GM12878 (cell line): Measurements from ENCODE around the gene KRT25. TPM values are rescaled to one million over a fixed set of nuclear protein-coding genes. Genes with fewer than 3 reads are reported as not detected.

Source experiments
- ATAC-seq: fragments of 200-7000 bp; cut with Tn5 transposase; 3 replicates; pipeline ENCODE4 v1.9.1; 2020; ENCODE audit warnings: mild to moderate bottlenecking, moderate library complexity
- BruUV-seq: library from RNA; stranded (reverse); fragments of 400-500 nt; replicated peaks from 2 replicates; lab custom pipeline; 2021; lab: Mats Ljungman, UMichigan
- CTCF ChIA-PET: fragments of 300-600 bp; sonication (Branson Sonifier 250); formaldehyde crosslinking; extraction: SDS; loops from one replicate; lab custom pipeline; 2021; ENCODE audit warnings: inconsistent platforms; lab: Yijun Ruan, JAX
- POLR2A ChIA-PET: fragments of 350-600 bp; formaldehyde crosslinking; extraction: SDS; loops from one replicate; lab custom pipeline; 2021; ENCODE audit warnings: inconsistent platforms; lab: Charles Lee
- RAD21 ChIA-PET: fragments of 300-600 bp; sonication (Branson Sonifier 250); formaldehyde crosslinking; loops from one replicate; lab custom pipeline; 2023; ENCODE audit warnings: antibody characterized with exemption; ENCODE audit not compliant: unreplicated experiment; lab: Charles Lee
- SMC1A ChIA-PET: fragments of 300-600 bp; sonication (Branson Sonifier 250); formaldehyde crosslinking; loops from one replicate; lab custom pipeline; 2023; ENCODE audit not compliant: unreplicated experiment, uncharacterized antibody; lab: Charles Lee
- DNase-seq: peaks from one replicate; pipeline ENCODE4 v3.0.0-alpha.2; 2011; ENCODE audit warnings: low read depth, low spot score
- FAIRE-seq: peaks from 3 replicates; lab custom pipeline; 2011; peaks lifted over from hg19 to GRCh38; lab: Jason Lieb, UNC
- H2AFZ ChIP-seq: 2 replicates; pipeline ENCODE4 v1.6.0; 2011; ENCODE audit warnings: low read depth, low read length, control low read depth; ENCODE audit not compliant: control insufficient read depth
- H3K27ac ChIP-seq: 2 replicates; pipeline ENCODE4 v1.5.1; 2011; ENCODE audit warnings: control low read depth; ENCODE audit not compliant: control insufficient read depth, insufficient read depth
- H3K27me3 ChIP-seq, 2 experiments: replicated peaks in 1 of 2; 2 replicates each; pipeline versions ENCODE4 v1.6.0 to v1.6.1; 2011; ENCODE audit warnings: low read length in 1 of 2; ENCODE audit not compliant: control insufficient read depth in 2 of 2, insufficient read depth in 2 of 2
- H3K36me3 ChIP-seq, 2 experiments: 2 replicates each; pipeline ENCODE4 v1.5.1; 2011; ENCODE audit warnings: low read length in 1 of 2; ENCODE audit not compliant: control insufficient read depth in 2 of 2, insufficient read depth in 2 of 2
- H3K4me1 ChIP-seq: 2 replicates; pipeline ENCODE4 v1.6.1; 2011; ENCODE audit warnings: mild to moderate bottlenecking, low read length, moderate library complexity, mixed read lengths; ENCODE audit not compliant: control insufficient read depth, insufficient read depth
- H3K4me2 ChIP-seq: 2 replicates; pipeline ENCODE4 v1.6.0; 2011; ENCODE audit warnings: control low read depth; ENCODE audit not compliant: control insufficient read depth, insufficient read depth
- H3K4me3 ChIP-seq: fragments of 200-600 bp; sonication (generic); 2 replicates; pipeline ENCODE4 v1.5.1; 2016
- H3K79me2 ChIP-seq: 2 replicates; pipeline ENCODE4 v1.6.0; 2011; ENCODE audit warnings: low read length; ENCODE audit not compliant: control insufficient read depth, insufficient read depth
- H3K9ac ChIP-seq: 2 replicates; pipeline ENCODE4 v1.8.0; 2011; ENCODE audit warnings: low read length, control low read depth, mixed read lengths; ENCODE audit not compliant: control insufficient read depth, insufficient read depth
- H3K9me3 ChIP-seq: replicated peaks from 3 replicates; pipeline ENCODE4 v1.5.1; 2011; ENCODE audit warnings: mild to moderate bottlenecking, low read length; ENCODE audit not compliant: control insufficient read depth, insufficient read depth
- H4K20me1 ChIP-seq: 2 replicates; pipeline ENCODE4 v1.6.0; 2011; ENCODE audit not compliant: control insufficient read depth, insufficient read depth
- CBX3 ChIP-seq: fragments of 200-600 bp; sonication (generic); IDR thresholded peaks from 2 replicates; pipeline ENCODE4 v1.6.1; 2016; ENCODE audit warnings: low read depth, borderline replicate concordance
- CREM ChIP-seq: IDR thresholded peaks from 2 replicates; pipeline ENCODE4 v1.6.1; 2014; ENCODE audit warnings: antibody characterized with exemption, low read depth
- GATAD2B ChIP-seq: fragments of 450-650 bp; conservative IDR thresholded peaks from 2 replicates; pipeline ENCODE4 v1.6.1; 2017; ENCODE audit warnings: low read depth, mild to moderate bottlenecking, moderate library complexity
- KAT2A ChIP-seq: conservative IDR thresholded peaks from 2 replicates; pipeline ENCODE4 v1.6.1; 2011; ENCODE audit warnings: low read depth, low read length; ENCODE audit not compliant: control insufficient read depth
- KLF5 ChIP-seq: fragments of 450-650 bp; IDR thresholded peaks from 2 replicates; pipeline ENCODE4 v1.6.1; 2014; ENCODE audit warnings: mild to moderate bottlenecking; ENCODE audit not compliant: partially characterized antibody
- MYB ChIP-seq: fragments of 150-350 bp; IDR thresholded peaks from 2 replicates; pipeline ENCODE4 v1.6.1; 2014; ENCODE audit warnings: mild to moderate bottlenecking, low read depth, low read length, borderline replicate concordance
- NBN ChIP-seq: fragments of 450-650 bp; IDR thresholded peaks from 2 replicates; pipeline ENCODE4 v1.6.1; 2016
- NFIC ChIP-seq: IDR thresholded peaks from 2 replicates; pipeline ENCODE4 v1.6.1; 2012; ENCODE audit warnings: low read depth, mild to moderate bottlenecking, inconsistent platforms, low read length, moderate library complexity
- NFXL1 ChIP-seq: fragments of 450-650 bp; IDR thresholded peaks from 2 replicates; pipeline ENCODE4 v1.6.1; 2017; ENCODE audit warnings: antibody characterized with exemption, mild to moderate bottlenecking, borderline replicate concordance
- RCOR1 ChIP-seq: conservative IDR thresholded peaks from 2 replicates; pipeline ENCODE4 v1.6.1; 2012; ENCODE audit warnings: low read depth, low read length, improper control_type of control experiment
- SIX5 ChIP-seq: IDR thresholded peaks from 2 replicates; pipeline ENCODE4 v1.6.1; 2011; ENCODE audit warnings: mild to moderate bottlenecking, low read depth, low read length, moderate library complexity; ENCODE audit not compliant: severe bottlenecking
- TCF7 ChIP-seq: IDR thresholded peaks from 2 replicates; pipeline ENCODE4 v1.6.1; 2014; ENCODE audit warnings: antibody characterized with exemption, borderline replicate concordance
- WRNIP1 ChIP-seq: IDR thresholded peaks from 2 replicates; pipeline ENCODE4 v1.6.1; 2011; ENCODE audit warnings: low read depth, low read length, improper control_type of control experiment, borderline replicate concordance
- WGBS: methylation state at CpG from one replicate; pipeline ENCODE4 v1.1.6; 2016; ENCODE audit warnings: low lambda C conversion rate; ENCODE audit not compliant: insufficient replicate concordance, insufficient coverage; ENCODE audit errors: missing lambda C conversion rate; 5-methylcytosine and 5-hydroxymethylcytosine counted together
- in situ Hi-C: fragments of 300-500 bp; cut with MboI; formaldehyde crosslinking; loops from 9 replicates; pipeline ENCODE4 v1.14.3; 2018; ENCODE audit warnings: mixed read lengths
- intact Hi-C: fragments of 100-400 bp; cut with micrococcal nuclease; formaldehyde crosslinking; loops from one replicate; pipeline ENCODE4 v1.14.2; 2022; ENCODE audit not compliant: unreplicated experiment
- polyA plus RNA-seq, 11 experiments: library from polyadenylated mRNA; depleted of rRNA in 4 of 11; unstranded in 6 of 11; stranded (reverse) in 5 of 11; fragments of >200 nt; fragmentation: Nextera tagmentation in 4 of 11; fragmentation: Illumina TruSeq in 1 of 11; extraction: Ambion mirVana in 4 of 11; extraction: Trizol in 1 of 11; gene quantifications; 1 replicate in 1 of 11; 2 replicates in 10 of 11; pipeline versions ENCODE4 v1.2.1 to v1.2.3, GENCODE V29; 2011 to 2016; ENCODE audit warnings: inconsistent platforms in 2 of 11, missing spikeins in 2 of 11, low read depth in 1 of 11
- total RNA-seq, 4 experiments: library from RNA; depleted of rRNA in 3 of 4; stranded (reverse); fragments of >200 nt in 3 of 4; fragmentation: Illumina TruSeq in 1 of 4; extraction: Trizol in 1 of 4; gene quantifications; 2 replicates each; pipeline versions ENCODE4 v1.2.1 to v1.2.3, GENCODE V29; 2013 to 2021
- TF ChIP-seq, protein P1 (sequence below): fragments of 450-650 bp; formaldehyde crosslinking; IDR thresholded peaks from 2 replicates; pipeline ENCODE4 v1.5.0; 2022; ENCODE audit warnings: mild to moderate bottlenecking, missing genetic modification characterization
- TF ChIP-seq, protein P2 (sequence below): IDR thresholded peaks from 2 replicates; pipeline ENCODE4 v1.6.1; 2011; ENCODE audit warnings: low read depth, low read length, improper control_type of control experiment, borderline replicate concordance
- TF ChIP-seq, protein P3 (sequence below): fragments of 450-650 bp; formaldehyde crosslinking; IDR thresholded peaks from 2 replicates; pipeline ENCODE4 v1.4.0; 2022; ENCODE audit warnings: mild to moderate bottlenecking, moderate library complexity

Gene KRT25
- total and polyA plus RNA-seq, 10 of the 15 experiments (the other 5 are each of a cell fraction or from before 2014, with no cell fraction given): not detected

DNA sequence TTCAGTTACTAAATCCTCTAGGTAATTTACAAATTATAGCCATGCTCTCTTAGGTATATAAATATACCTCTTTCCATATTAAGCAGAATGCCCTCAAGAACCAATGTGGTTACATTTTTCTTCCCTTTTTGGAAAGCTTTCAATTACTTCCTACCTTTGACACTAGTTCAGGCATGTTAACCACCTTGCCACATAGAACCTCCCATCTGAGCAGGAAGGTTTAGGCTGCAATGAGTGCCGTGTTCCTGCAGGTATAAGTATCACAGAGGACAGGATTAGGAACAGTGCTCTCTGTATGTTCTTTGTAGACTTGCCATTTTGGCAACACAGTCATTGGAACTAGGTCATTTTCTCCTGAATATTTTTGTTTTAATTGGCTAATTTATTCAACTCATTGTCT lies 20.1 kb downstream of the KRT25 start:
- intact Hi-C loops: no loop called here
- SMC1A ChIA-PET: interaction anchor here (1.5 kb wide), 1 partner anchor 34 kb away, joined by 3 read pairs; no protein-coding TSS in a partner anchor

More for the DNA sequence above, 20.1 kb downstream of the KRT25 start:
- no peaks in the 10 kb centered on the region for H3K36me3 ChIP-seq
- ChIA-PET RAD21 (no interaction called here), CTCF (interaction anchor here (1.3 kb wide), 1 partner anchor 13 kb away, joined by 3 read pairs; no protein-coding TSS in a partner anchor), POLR2A (no interaction called here)
- no peak for FAIRE-seq
- WGBS: 0% methylated on average over 1 of the region's 1 CpG
- no peak overlapping the region for H3K4me2 ChIP-seq
- no peaks in the 10 kb centered on the region for H3K79me2 ChIP-seq
- ATAC-seq: no peak
- H3K27me3 ChIP-seq: peaks cover 0 to 3% of the 10 kb centered on the region in 2 experiments; a peak in 1 of 4 replicates
- H3K4me3 ChIP-seq: no peak overlapping the region
- H3K27ac ChIP-seq: no peak overlapping the region
- no peak overlapping the region for H2AFZ ChIP-seq
- BruUV-seq: no TSS peak
- H3K9me3 ChIP-seq: no peaks in the 10 kb centered on the region; the same call in 2 of the 3 replicates
- in situ Hi-C loops: no loop called here
- TF ChIP-seq SIX5 (no peak), NFXL1 (no peak), MYB (no peak), KAT2A (no peak), GATAD2B (no peak), NBN (no peak), NFIC (no peak), RCOR1 (no peak), TCF7 (no peak), WRNIP1 (no peak), CBX3 (no peak), KLF5 (no peak), CREM (no peak)
- TF ChIP-seq, protein P1, sequence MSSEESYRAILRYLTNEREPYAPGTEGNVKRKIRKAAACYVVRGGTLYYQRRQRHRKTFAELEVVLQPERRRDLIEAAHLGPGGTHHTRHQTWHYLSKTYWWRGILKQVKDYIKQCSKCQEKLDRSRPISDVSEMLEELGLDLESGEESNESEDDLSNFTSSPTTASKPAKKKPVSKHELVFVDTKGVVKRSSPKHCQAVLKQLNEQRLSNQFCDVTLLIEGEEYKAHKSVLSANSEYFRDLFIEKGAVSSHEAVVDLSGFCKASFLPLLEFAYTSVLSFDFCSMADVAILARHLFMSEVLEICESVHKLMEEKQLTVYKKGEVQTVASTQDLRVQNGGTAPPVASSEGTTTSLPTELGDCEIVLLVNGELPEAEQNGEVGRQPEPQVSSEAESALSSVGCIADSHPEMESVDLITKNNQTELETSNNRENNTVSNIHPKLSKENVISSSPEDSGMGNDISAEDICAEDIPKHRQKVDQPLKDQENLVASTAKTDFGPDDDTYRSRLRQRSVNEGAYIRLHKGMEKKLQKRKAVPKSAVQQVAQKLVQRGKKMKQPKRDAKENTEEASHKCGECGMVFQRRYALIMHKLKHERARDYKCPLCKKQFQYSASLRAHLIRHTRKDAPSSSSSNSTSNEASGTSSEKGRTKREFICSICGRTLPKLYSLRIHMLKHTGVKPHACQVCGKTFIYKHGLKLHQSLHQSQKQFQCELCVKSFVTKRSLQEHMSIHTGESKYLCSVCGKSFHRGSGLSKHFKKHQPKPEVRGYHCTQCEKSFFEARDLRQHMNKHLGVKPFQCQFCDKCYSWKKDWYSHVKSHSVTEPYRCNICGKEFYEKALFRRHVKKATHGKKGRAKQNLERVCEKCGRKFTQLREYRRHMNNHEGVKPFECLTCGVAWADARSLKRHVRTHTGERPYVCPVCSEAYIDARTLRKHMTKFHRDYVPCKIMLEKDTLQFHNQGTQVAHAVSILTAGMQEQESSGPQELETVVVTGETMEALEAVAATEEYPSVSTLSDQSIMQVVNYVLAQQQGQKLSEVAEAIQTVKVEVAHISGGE (CRISPR knock-in tag): no peak
- TF ChIP-seq, protein P2, sequence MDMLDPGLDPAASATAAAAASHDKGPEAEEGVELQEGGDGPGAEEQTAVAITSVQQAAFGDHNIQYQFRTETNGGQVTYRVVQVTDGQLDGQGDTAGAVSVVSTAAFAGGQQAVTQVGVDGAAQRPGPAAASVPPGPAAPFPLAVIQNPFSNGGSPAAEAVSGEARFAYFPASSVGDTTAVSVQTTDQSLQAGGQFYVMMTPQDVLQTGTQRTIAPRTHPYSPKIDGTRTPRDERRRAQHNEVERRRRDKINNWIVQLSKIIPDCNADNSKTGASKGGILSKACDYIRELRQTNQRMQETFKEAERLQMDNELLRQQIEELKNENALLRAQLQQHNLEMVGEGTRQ: no peak
- TF ChIP-seq, protein P3, sequence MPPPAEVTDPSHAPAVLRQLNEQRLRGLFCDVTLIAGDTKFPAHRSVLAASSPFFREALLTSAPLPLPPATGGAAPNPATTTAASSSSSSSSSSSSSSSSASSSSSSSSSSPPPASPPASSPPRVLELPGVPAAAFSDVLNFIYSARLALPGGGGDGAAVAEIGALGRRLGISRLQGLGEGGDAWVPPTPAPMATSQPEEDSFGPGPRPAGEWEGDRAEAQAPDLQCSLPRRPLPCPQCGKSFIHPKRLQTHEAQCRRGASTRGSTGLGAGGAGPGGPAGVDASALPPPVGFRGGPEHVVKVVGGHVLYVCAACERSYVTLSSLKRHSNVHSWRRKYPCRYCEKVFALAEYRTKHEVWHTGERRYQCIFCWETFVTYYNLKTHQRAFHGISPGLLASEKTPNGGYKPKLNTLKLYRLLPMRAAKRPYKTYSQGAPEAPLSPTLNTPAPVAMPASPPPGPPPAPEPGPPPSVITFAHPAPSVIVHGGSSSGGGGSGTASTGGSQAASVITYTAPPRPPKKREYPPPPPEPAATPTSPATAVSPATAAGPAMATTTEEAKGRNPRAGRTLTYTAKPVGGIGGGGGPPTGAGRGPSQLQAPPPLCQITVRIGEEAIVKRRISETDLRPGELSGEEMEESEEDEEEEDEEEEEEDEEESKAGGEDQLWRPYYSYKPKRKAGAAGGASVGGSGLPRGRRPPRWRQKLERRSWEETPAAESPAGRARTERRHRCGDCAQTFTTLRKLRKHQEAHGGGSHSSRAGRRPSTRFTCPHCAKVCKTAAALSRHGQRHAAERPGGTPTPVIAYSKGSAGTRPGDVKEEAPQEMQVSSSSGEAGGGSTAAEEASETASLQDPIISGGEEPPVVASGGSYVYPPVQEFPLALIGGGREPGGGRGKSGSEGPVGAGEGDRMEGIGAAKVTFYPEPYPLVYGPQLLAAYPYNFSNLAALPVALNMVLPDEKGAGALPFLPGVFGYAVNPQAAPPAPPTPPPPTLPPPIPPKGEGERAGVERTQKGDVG: no peak
- TF ChIP-seq, all 136 proteins: peak for 0
- Histone ChIP-seq H3K9ac (no peak overlapping the region), H3K4me1 (no peaks in the 10 kb centered on the region), H4K20me1 (no peaks in the 10 kb centered on the region)
- DNase-seq: no peak
